ENCODE data around the gene ARSG.

ARSG gene

GRCh38 chr17:68295086-68295485, 3.8 kb downstream of the ARSG start:
- TF ChIP-seq EGR1 (IDR thresholded peaks at IDR 0.05) (no peak), ZBTB7A (IDR thresholded peaks at IDR 0.05; ENCODE audit: low read depth) (no peak), TAF1 (IDR thresholded peaks at IDR 0.05; ENCODE audit: low read depth) (no peak), NFIC (IDR thresholded peaks at IDR 0.05) (no peak), CREB1 (IDR thresholded peaks at IDR 0.05; ENCODE audit: low read depth) (no peak), CEBPB (IDR thresholded peaks at IDR 0.05) (no peak), RAD21 (IDR thresholded peaks at IDR 0.05; ENCODE audit: low read depth) (no peak), USF1 (IDR thresholded peaks at IDR 0.05) (no peak), EP300 (IDR thresholded peaks at IDR 0.05; ENCODE audit: borderline replicate concordance) (no peak), MAX (IDR thresholded peaks at IDR 0.05) (no peak), TEAD4 (IDR thresholded peaks at IDR 0.05) (no peak)

DNA sequence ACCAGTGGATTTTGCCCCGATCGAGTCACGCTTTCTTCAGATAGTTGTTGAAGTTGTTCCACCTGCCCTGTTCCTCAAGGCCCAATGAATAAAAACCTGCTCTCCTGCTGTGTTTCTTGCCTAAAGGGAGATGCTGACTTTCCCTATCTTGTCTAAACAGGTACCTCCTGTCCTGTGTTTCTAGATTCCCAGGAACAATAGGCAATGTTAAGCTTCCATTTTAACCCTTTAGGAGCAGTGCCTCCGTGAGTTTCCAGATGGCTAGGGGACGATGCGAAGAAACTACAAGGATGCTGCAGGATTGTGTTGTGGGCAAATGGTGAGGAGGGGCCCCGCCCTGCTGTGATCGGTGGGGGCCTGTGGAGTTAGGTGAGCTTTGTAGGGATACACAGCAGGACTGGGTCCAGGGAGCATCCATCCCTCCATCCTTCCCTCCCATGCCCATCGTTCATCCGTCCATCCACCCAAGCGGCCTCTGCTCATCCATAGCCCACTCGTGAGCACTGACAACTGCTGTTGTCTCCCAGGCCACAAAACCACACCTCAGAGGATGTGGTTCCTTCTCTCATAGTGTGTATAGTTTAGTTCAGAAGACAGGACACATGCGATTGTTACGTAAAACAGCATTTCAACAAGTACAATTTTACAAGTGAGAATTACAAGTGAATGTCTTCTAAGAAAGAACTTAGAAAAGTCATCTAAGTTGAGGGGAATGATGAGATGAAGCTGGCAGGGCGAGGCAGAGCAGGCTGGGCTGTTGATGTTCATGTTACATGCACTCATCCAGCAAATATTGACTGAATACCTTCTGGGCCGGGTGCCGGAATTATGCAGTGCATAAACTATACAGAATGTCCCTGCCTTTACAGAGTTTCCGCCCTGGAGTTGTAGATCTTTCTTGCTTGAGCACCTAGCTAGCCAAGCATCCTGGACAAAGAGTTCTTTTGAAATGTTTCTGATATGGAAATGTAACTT, 5.2 kb downstream of the ARSG start:
- TF ChIP-seq ZBTB7A (IDR thresholded peaks at IDR 0.05; ENCODE audit: low read depth) (no peak), USF1 (IDR thresholded peaks at IDR 0.05) (no peak), TAF1 (IDR thresholded peaks at IDR 0.05; ENCODE audit: low read depth) (no peak), REST (IDR thresholded peaks at IDR 0.05; ENCODE audit: low read depth) (no peak), CREB1 (IDR thresholded peaks at IDR 0.05; ENCODE audit: low read depth) (no peak), YY1 (IDR thresholded peaks at IDR 0.05; ENCODE audit: low read depth) (no peak), RAD21 (IDR thresholded peaks at IDR 0.05; ENCODE audit: low read depth) (no peak), TCF12 (IDR thresholded peaks at IDR 0.05; ENCODE audit: low read depth) (no peak), TEAD4 (IDR thresholded peaks at IDR 0.05) (no peak), MAX (IDR thresholded peaks at IDR 0.05) (no peak), EP300 (IDR thresholded peaks at IDR 0.05; ENCODE audit: borderline replicate concordance) (no peak)

GRCh38 chr17:68297195-68297594, 5.9 kb downstream of the ARSG start:
- no peak for TF ChIP-seq REST (IDR thresholded peaks at IDR 0.05; ENCODE audit: low read depth)
- TF ChIP-seq EP300 (IDR thresholded peaks at IDR 0.05; ENCODE audit: borderline replicate concordance) = no peak
- TF ChIP-seq RAD21 (IDR thresholded peaks at IDR 0.05; ENCODE audit: low read depth) = no peak
- TF ChIP-seq TAF1 (IDR thresholded peaks at IDR 0.05; ENCODE audit: low read depth) = no peak
- TF ChIP-seq EGR1 (IDR thresholded peaks at IDR 0.05) = no peak
- TF ChIP-seq ZBTB7A (IDR thresholded peaks at IDR 0.05; ENCODE audit: low read depth) = no peak
- no peak for TF ChIP-seq TCF12 (IDR thresholded peaks at IDR 0.05; ENCODE audit: low read depth)
- TF ChIP-seq MAX (IDR thresholded peaks at IDR 0.05) = no peak
- no peak for TF ChIP-seq USF1 (IDR thresholded peaks at IDR 0.05)
- TF ChIP-seq FOXM1 (IDR thresholded peaks at IDR 0.05; ENCODE audit: borderline replicate concordance, low read depth) = no peak
- no peak for TF ChIP-seq NFIC (IDR thresholded peaks at IDR 0.05)
- no peak for TF ChIP-seq YY1 (IDR thresholded peaks at IDR 0.05; ENCODE audit: low read depth)
- no peak for TF ChIP-seq CREB1 (IDR thresholded peaks at IDR 0.05; ENCODE audit: low read depth)
- no peak for TF ChIP-seq CEBPB (IDR thresholded peaks at IDR 0.05)
- no peak for TF ChIP-seq TEAD4 (IDR thresholded peaks at IDR 0.05)

DNA sequence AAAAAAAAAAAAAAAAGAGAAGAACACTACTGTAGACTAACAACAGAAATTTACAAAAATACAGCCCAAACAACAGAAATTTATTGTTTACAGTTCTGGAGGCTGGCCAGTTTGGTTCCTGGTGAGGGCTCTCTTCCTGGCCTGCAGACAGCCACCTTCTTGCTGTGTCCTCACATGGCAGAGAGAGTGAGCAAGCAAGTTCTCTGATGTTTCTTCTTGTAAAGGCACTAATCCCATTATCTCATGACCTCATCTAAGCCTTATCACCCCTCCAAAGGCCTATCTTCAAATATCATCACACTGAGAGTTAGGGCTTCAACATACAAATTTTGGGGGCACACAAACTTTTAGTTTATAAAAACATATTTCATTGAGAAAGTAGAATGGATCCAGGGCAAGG, 7.3 kb downstream of the ARSG start:
- TF ChIP-seq CREB1 (IDR thresholded peaks at IDR 0.05; ENCODE audit: low read depth) = no peak
- TF ChIP-seq RAD21 (IDR thresholded peaks at IDR 0.05; ENCODE audit: low read depth) = no peak
- no peak for TF ChIP-seq REST (IDR thresholded peaks at IDR 0.05; ENCODE audit: low read depth)
- no peak for TF ChIP-seq CEBPB (IDR thresholded peaks at IDR 0.05)
- TF ChIP-seq USF1 (IDR thresholded peaks at IDR 0.05) = no peak
- no peak for TF ChIP-seq TAF1 (IDR thresholded peaks at IDR 0.05; ENCODE audit: low read depth)
- no peak for TF ChIP-seq NFIC (IDR thresholded peaks at IDR 0.05)
- TF ChIP-seq YY1 (IDR thresholded peaks at IDR 0.05; ENCODE audit: low read depth) = no peak
- no peak for TF ChIP-seq EP300 (IDR thresholded peaks at IDR 0.05; ENCODE audit: borderline replicate concordance)
- no peak for TF ChIP-seq FOXM1 (IDR thresholded peaks at IDR 0.05; ENCODE audit: borderline replicate concordance, low read depth)
- no peak for TF ChIP-seq EGR1 (IDR thresholded peaks at IDR 0.05)
- no peak for TF ChIP-seq TEAD4 (IDR thresholded peaks at IDR 0.05)
- no peak for TF ChIP-seq MAX (IDR thresholded peaks at IDR 0.05)
- TF ChIP-seq ZBTB7A (IDR thresholded peaks at IDR 0.05; ENCODE audit: low read depth) = no peak
